Fibroblast of lung (primary cell): ENCODE data around the gene ABCA2. TPM values are rescaled to one million over a fixed set of nuclear protein-coding genes. Genes with fewer than 3 reads are reported as not detected.

Experiments used
- DNase-seq, 2 donors: peaks; one replicate each; pipeline versions ENCODE4 v3.0.0 to v3.0.0-alpha.2; 2010; ENCODE audit warnings: low read depth in 2 of 2
- H2AFZ ChIP-seq: 2 replicates; pipeline ENCODE4 v1.5.1; 2012; ENCODE audit warnings: low read length, control low read depth, inconsistent platforms
- H3K27ac ChIP-seq: 2 replicates; pipeline ENCODE4 v1.5.1; 2011; ENCODE audit warnings: low read length, control low read depth; ENCODE audit not compliant: insufficient read depth
- H3K27me3 ChIP-seq: 2 replicates; pipeline ENCODE4 v1.5.1; 2011; ENCODE audit warnings: mild to moderate bottlenecking, low read length; ENCODE audit not compliant: control insufficient read depth, insufficient read depth
- H3K36me3 ChIP-seq: 2 replicates; pipeline ENCODE4 v1.5.1; 2011; ENCODE audit warnings: low read length; ENCODE audit not compliant: control insufficient read depth, insufficient read depth
- H3K4me1 ChIP-seq: 2 replicates; pipeline ENCODE4 v1.5.1; 2011; ENCODE audit warnings: low read length; ENCODE audit not compliant: control insufficient read depth, insufficient read depth; ENCODE audit errors: extremely low read depth
- H3K4me2 ChIP-seq: 2 replicates; pipeline ENCODE4 v1.5.1; 2011; ENCODE audit warnings: low read length, control low read depth; ENCODE audit not compliant: insufficient read depth; ENCODE audit errors: extremely low read depth
- H3K4me3 ChIP-seq, 4 experiments: fragments of 200-600 bp in 1 of 4; sonication (generic) in 1 of 4; replicated peaks in 1 of 4; 2 replicates each; pipeline ENCODE4 v1.5.1; 2011 to 2016; ENCODE audit warnings: low read length in 4 of 4, low read depth in 3 of 4, mild to moderate bottlenecking in 3 of 4, control low read depth in 2 of 4, inconsistent platforms in 1 of 4, mixed read lengths in 1 of 4; ENCODE audit not compliant: insufficient read depth in 1 of 4; ENCODE audit errors: control extremely low read depth in 1 of 4
- H3K79me2 ChIP-seq: 2 replicates; pipeline ENCODE4 v1.5.1; 2012; ENCODE audit warnings: mild to moderate bottlenecking, low read length, inconsistent platforms; ENCODE audit not compliant: control insufficient read depth, insufficient read depth
- H3K9ac ChIP-seq: 2 replicates; pipeline ENCODE4 v1.5.1; 2011; ENCODE audit warnings: mild to moderate bottlenecking, low read length, control low read depth; ENCODE audit not compliant: insufficient read depth
- H3K9me3 ChIP-seq: 2 replicates; pipeline ENCODE4 v1.5.1; 2012; ENCODE audit warnings: low read depth, low read length; ENCODE audit not compliant: control insufficient read depth, insufficient read depth
- H4K20me1 ChIP-seq: 2 replicates; pipeline ENCODE4 v1.5.1; 2011; ENCODE audit warnings: low read length; ENCODE audit not compliant: control insufficient read depth, insufficient read depth; ENCODE audit errors: extremely low read depth
- CTCF ChIP-seq, 2 donors: IDR thresholded peaks in 1 of 2; conservative IDR thresholded peaks in 1 of 2; 1 replicate in 1 of 2; 2 replicates in 1 of 2; pipeline ENCODE4 v1.5.1; 2011 to 2012; ENCODE audit warnings: low read length in 2 of 2, control low read depth in 1 of 2, inconsistent platforms in 1 of 2, low read depth in 1 of 2, mild to moderate bottlenecking in 1 of 2
- EZH2 ChIP-seq: IDR thresholded peaks from 2 replicates; pipeline ENCODE4 v1.5.1; 2012; ENCODE audit warnings: low read length, control low read depth, mild to moderate bottlenecking; ENCODE audit errors: missing control alignments
- polyA plus RNA-seq, 2 donors: library from polyadenylated mRNA; depleted of rRNA in 1 of 2; stranded (reverse) in 1 of 2; unstranded in 1 of 2; fragments of >200 nt; gene quantifications; 2 replicates each; pipeline ENCODE4 v1.2.1, GENCODE V29; 2011 to 2012; ENCODE audit warnings: missing spikeins in 1 of 2
- total RNA-seq: library from RNA; depleted of rRNA; stranded (reverse); fragments of >200 nt; gene quantifications from 2 replicates; pipeline ENCODE4 v1.2.1, GENCODE V29; 2014

The ABCA2 gene
- total and polyA plus RNA-seq, 2 donors (not counting 1 experiment from before 2014, with no cell fraction given): 8.5 to 21.8 TPM

- Histone ChIP-seq H2AFZ (no peak overlapping the region), H3K27ac (no peak overlapping the region), H3K36me3 (no peaks in the 10 kb centered on the region), H3K79me2 (no peaks in the 10 kb centered on the region), H3K4me2 (no peak overlapping the region), H3K9me3 (no peaks in the 10 kb centered on the region), H3K9ac (no peak overlapping the region), H3K4me1 (no peaks in the 10 kb centered on the region), H3K27me3 (peaks cover 3% of the 10 kb centered on the region), H4K20me1 (no peaks in the 10 kb centered on the region), H3K4me3 (no peak overlapping the region)
- TF ChIP-seq EZH2 (no peak), CTCF (conservative IDR thresholded peaks at IDR 0.05 in 1 of 2, IDR thresholded peaks at IDR 0.05 in 1 of 2; ENCODE audit: low read depth in 1 of 2, low read length in 2 of 2) (no peak)
- no peak for DNase-seq
These were observed 55.3 kb downstream of the ABCA2 start for GRCh38 chr9:136972743-136973142.

- H3K27ac ChIP-seq: no peak overlapping the region
- no peak overlapping the region for H2AFZ ChIP-seq
- H3K9ac ChIP-seq: no peak overlapping the region
- H3K79me2 ChIP-seq: no peaks in the 10 kb centered on the region
- H3K36me3 ChIP-seq: no peaks in the 10 kb centered on the region
- no peak for DNase-seq
- H3K4me1 ChIP-seq: no peaks in the 10 kb centered on the region
- no peaks in the 10 kb centered on the region for H4K20me1 ChIP-seq
- H3K27me3 ChIP-seq: no peaks in the 10 kb centered on the region
- H3K9me3 ChIP-seq: no peaks in the 10 kb centered on the region
- H3K4me2 ChIP-seq: no peak overlapping the region
- no peak for TF ChIP-seq EZH2
- TF ChIP-seq CTCF (conservative IDR thresholded peaks at IDR 0.05 in 1 of 2, IDR thresholded peaks at IDR 0.05 in 1 of 2; ENCODE audit: low read depth in 1 of 2, low read length in 2 of 2): no peak
- no peak overlapping the region for H3K4me3 ChIP-seq
These were observed 55.7 kb downstream of the ABCA2 start for GRCh38 chr9:136972335-136972734.

GRCh38 chr9:136971746-136972145, 56.3 kb downstream of the ABCA2 start:
- TF ChIP-seq CTCF (conservative IDR thresholded peaks at IDR 0.05 in 1 of 2, IDR thresholded peaks at IDR 0.05 in 1 of 2; ENCODE audit: low read depth in 1 of 2, low read length in 2 of 2) (no peak), EZH2 (no peak)
- no peak overlapping the region for H3K27ac ChIP-seq
- no peak overlapping the region for H3K4me3 ChIP-seq
- no peaks in the 10 kb centered on the region for H3K27me3 ChIP-seq
- no peaks in the 10 kb centered on the region for H3K9me3 ChIP-seq
- no peak overlapping the region for H2AFZ ChIP-seq
- no peak overlapping the region for H3K9ac ChIP-seq
- no peaks in the 10 kb centered on the region for H3K36me3 ChIP-seq
- H3K79me2 ChIP-seq: no peaks in the 10 kb centered on the region
- DNase-seq: no peak
- H3K4me1 ChIP-seq: no peaks in the 10 kb centered on the region
- no peaks in the 10 kb centered on the region for H4K20me1 ChIP-seq
- no peak overlapping the region for H3K4me2 ChIP-seq
